Chondrocyte (in vitro differentiated cells): ENCODE data around the gene PPP1R2. TPM values are rescaled to one million over a fixed set of nuclear protein-coding genes. Genes with fewer than 3 reads are reported as not detected.
"Not testable (repeated sequence)": the region's sequence is repeated elsewhere in the genome, so short reads cannot be mapped to it uniquely, and the experiment has no call there.

ENCODE experiments used
- DNase-seq: peaks from one replicate; pipeline ENCODE4 v3.0.0; 2021; ENCODE audit warnings: mixed read lengths, low spot score
- H3K27ac Mint-ChIP-seq: one replicate; pipeline ENCODE4 v1.8.0; 2021; ENCODE audit warnings: mild to moderate bottlenecking, moderate library complexity, mixed read lengths; ENCODE audit not compliant: unreplicated experiment
- H3K27me3 Mint-ChIP-seq: 2 replicates; pipeline ENCODE4 v1.8.0; 2021; ENCODE audit warnings: low read depth, mixed read lengths
- H3K36me3 Mint-ChIP-seq: 2 replicates; pipeline ENCODE4 v1.8.0; 2021; ENCODE audit warnings: low read depth, mixed read lengths
- H3K4me1 Mint-ChIP-seq: 2 replicates; pipeline ENCODE4 v1.8.0; 2021; ENCODE audit warnings: low read depth, mild to moderate bottlenecking, mixed read lengths
- H3K4me3 Mint-ChIP-seq: one replicate; pipeline ENCODE4 v1.8.0; 2021; ENCODE audit warnings: mild to moderate bottlenecking, moderate library complexity, mixed read lengths; ENCODE audit not compliant: unreplicated experiment
- H3K9me3 Mint-ChIP-seq: 2 replicates; pipeline ENCODE4 v1.8.0; 2021; ENCODE audit warnings: low read depth, mixed read lengths
- CTCF ChIP-seq: fragments of 200-600 bp; sonication (generic); IDR thresholded peaks from 2 replicates; pipeline ENCODE4 v1.5.0; 2021; ENCODE audit warnings: antibody characterized with exemption, mild to moderate bottlenecking, moderate library complexity
- long read RNA-seq: library from polyadenylated mRNA; stranded (forward); transcript quantifications from one replicate; pipeline ENCODE4 v2.0.0, GENCODE V29; 2021
- total RNA-seq: library from RNA; stranded (reverse); gene quantifications from 3 replicates; pipeline ENCODE4 v1.2.1, GENCODE V29; 2021

The PPP1R2 gene
- total RNA-seq, result 30.5 to 46.9 TPM (median 45.8 TPM) in 3 replicates
- long read RNA-seq, transcript PPP1R2-203 (5 exons, 839 nt), result minor isoform, 5 of 172 reads
- long read RNA-seq, transcript PPP1R2-206 (6 exons, 3,450 nt), result major isoform, 152 of 172 reads
- long read RNA-seq, partial matches to known transcripts, result 2 of 172 reads
- long read RNA-seq, other reads (novel, unspliced or antisense), result 11 of 172 reads

GRCh38 chr3:195542698-195543499 is at the start of gene PPP1R2:
TSS of gene PPP1R2 (minus strand) at chr3:195543325. CDS start at chr3:195543025, 300 bp downstream.
- no peak for TF ChIP-seq CTCF
- Mint-ChIP-seq H3K36me3 (no peaks in the 10 kb centered on the region), H3K4me3 (peak within 1 kb of the TSS; percentile 82), H3K9me3 (no peaks in the 10 kb centered on the region), H3K4me1 (peaks cover 63% of the 10 kb centered on the region), H3K27me3 (no peaks in the 10 kb centered on the region), H3K27ac (peak within 1 kb of the TSS; percentile 89)
- DNase-seq, result peak; percentile 95

- TF ChIP-seq CTCF, result no peak
- no peak for DNase-seq
- no peak overlapping the region for H3K4me3 Mint-ChIP-seq
- H3K4me1 Mint-ChIP-seq, result peaks cover 7% of the 10 kb centered on the region
- no peaks in the 10 kb centered on the region for H3K36me3 Mint-ChIP-seq
- peaks cover 5% of the 10 kb centered on the region for H3K27me3 Mint-ChIP-seq
- peaks cover 4% of the 10 kb centered on the region for H3K9me3 Mint-ChIP-seq
- H3K27ac Mint-ChIP-seq, result no peak overlapping the region
These were observed 48.7 kb upstream of the PPP1R2 start for GRCh38 chr3:195591852-195592251.

GRCh38 chr3:195591220-195591619 is 48.1 kb upstream of the PPP1R2 start:
- peaks cover 5% of the 10 kb centered on the region for H3K27me3 Mint-ChIP-seq
- DNase-seq, result no peak
- H3K4me1 Mint-ChIP-seq, result peaks cover 2% of the 10 kb centered on the region
- H3K36me3 Mint-ChIP-seq, result no peaks in the 10 kb centered on the region
- H3K4me3 Mint-ChIP-seq, result no peak overlapping the region
- no peak for TF ChIP-seq CTCF
- peaks cover 4% of the 10 kb centered on the region for H3K9me3 Mint-ChIP-seq
- no peak overlapping the region for H3K27ac Mint-ChIP-seq

- H3K4me3 Mint-ChIP-seq, DNase-seq, H3K4me1 Mint-ChIP-seq, H3K27me3 Mint-ChIP-seq, H3K36me3 Mint-ChIP-seq, H3K27ac Mint-ChIP-seq, H3K9me3 Mint-ChIP-seq: not testable (repeated sequence)
These were observed 47.3 kb upstream of the PPP1R2 start for GRCh38 chr3:195590381-195590780.

GRCh38 chr3:195589796-195590195 is 46.7 kb upstream of the PPP1R2 start:
- H3K27me3 Mint-ChIP-seq, H3K4me1 Mint-ChIP-seq, H3K9me3 Mint-ChIP-seq, H3K27ac Mint-ChIP-seq, DNase-seq, H3K36me3 Mint-ChIP-seq, H3K4me3 Mint-ChIP-seq: not testable (repeated sequence)

GRCh38 chr3:195587824-195588223 is 44.7 kb upstream of the PPP1R2 start:
- no peak overlapping the region for H3K27ac Mint-ChIP-seq
- DNase-seq, result no peak
- no peak for TF ChIP-seq CTCF

More at GRCh38 chr3:195587824-195588223, 44.7 kb upstream of the PPP1R2 start:
- Mint-ChIP-seq H3K27me3 (peaks cover 3% of the 10 kb centered on the region), H3K9me3 (peaks cover 4% of the 10 kb centered on the region), H3K4me3 (no peak overlapping the region), H3K4me1 (peaks cover 22% of the 10 kb centered on the region), H3K36me3 (no peaks in the 10 kb centered on the region)
